ENCODE measurements around the gene ATP6V0D1.
"Not testable (repeated sequence)": the region's sequence is repeated elsewhere in the genome, so short reads cannot be mapped to it uniquely, and the experiment has no call there.

DNA sequence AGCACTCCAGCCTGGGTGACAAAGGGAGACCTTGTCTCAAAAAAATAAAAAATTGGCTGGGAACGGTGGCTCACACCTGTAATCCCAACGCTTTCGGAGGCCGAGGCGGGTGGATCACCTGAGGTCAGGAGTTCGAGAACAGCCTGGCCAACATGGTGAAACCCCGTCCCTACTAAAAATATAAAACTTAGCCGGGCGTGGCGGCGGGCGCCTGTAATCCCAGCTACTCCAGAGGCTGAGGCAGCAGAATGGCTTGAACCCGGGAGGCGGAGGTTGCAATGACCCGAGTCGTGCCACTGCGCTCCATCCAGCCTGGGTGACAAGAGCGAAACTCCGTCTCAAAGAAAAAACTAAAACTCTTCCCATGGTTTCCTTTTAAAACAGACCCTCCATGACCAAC lies 65.5 kb downstream of the ATP6V0D1 start:
- TF ChIP-seq TEAD4 (IDR thresholded peaks at IDR 0.05; ENCODE audit: borderline replicate concordance, insufficient read depth); YY1 (IDR thresholded peaks at IDR 0.05; ENCODE audit: low read depth); EP300 (IDR thresholded peaks at IDR 0.05; ENCODE audit: borderline replicate concordance in 1 of 2, low read depth in 1 of 2, low read length in 1 of 2); EZH2phosphoT487 (IDR thresholded peaks at IDR 0.05; ENCODE audit: borderline replicate concordance, low read depth); RFX5 (IDR thresholded peaks at IDR 0.05; ENCODE audit: low read length): not testable (repeated sequence)
- TF ChIP-seq, protein P1, sequence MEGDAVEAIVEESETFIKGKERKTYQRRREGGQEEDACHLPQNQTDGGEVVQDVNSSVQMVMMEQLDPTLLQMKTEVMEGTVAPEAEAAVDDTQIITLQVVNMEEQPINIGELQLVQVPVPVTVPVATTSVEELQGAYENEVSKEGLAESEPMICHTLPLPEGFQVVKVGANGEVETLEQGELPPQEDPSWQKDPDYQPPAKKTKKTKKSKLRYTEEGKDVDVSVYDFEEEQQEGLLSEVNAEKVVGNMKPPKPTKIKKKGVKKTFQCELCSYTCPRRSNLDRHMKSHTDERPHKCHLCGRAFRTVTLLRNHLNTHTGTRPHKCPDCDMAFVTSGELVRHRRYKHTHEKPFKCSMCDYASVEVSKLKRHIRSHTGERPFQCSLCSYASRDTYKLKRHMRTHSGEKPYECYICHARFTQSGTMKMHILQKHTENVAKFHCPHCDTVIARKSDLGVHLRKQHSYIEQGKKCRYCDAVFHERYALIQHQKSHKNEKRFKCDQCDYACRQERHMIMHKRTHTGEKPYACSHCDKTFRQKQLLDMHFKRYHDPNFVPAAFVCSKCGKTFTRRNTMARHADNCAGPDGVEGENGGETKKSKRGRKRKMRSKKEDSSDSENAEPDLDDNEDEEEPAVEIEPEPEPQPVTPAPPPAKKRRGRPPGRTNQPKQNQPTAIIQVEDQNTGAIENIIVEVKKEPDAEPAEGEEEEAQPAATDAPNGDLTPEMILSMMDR (IDR thresholded peaks at IDR 0.05): not testable (repeated sequence)
- TF ChIP-seq, protein P2, sequence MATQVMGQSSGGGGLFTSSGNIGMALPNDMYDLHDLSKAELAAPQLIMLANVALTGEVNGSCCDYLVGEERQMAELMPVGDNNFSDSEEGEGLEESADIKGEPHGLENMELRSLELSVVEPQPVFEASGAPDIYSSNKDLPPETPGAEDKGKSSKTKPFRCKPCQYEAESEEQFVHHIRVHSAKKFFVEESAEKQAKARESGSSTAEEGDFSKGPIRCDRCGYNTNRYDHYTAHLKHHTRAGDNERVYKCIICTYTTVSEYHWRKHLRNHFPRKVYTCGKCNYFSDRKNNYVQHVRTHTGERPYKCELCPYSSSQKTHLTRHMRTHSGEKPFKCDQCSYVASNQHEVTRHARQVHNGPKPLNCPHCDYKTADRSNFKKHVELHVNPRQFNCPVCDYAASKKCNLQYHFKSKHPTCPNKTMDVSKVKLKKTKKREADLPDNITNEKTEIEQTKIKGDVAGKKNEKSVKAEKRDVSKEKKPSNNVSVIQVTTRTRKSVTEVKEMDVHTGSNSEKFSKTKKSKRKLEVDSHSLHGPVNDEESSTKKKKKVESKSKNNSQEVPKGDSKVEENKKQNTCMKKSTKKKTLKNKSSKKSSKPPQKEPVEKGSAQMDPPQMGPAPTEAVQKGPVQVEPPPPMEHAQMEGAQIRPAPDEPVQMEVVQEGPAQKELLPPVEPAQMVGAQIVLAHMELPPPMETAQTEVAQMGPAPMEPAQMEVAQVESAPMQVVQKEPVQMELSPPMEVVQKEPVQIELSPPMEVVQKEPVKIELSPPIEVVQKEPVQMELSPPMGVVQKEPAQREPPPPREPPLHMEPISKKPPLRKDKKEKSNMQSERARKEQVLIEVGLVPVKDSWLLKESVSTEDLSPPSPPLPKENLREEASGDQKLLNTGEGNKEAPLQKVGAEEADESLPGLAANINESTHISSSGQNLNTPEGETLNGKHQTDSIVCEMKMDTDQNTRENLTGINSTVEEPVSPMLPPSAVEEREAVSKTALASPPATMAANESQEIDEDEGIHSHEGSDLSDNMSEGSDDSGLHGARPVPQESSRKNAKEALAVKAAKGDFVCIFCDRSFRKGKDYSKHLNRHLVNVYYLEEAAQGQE (IDR thresholded peaks at IDR 0.05; ENCODE audit: low read depth, low read length): not testable (repeated sequence)
- TF ChIP-seq, protein P3, sequence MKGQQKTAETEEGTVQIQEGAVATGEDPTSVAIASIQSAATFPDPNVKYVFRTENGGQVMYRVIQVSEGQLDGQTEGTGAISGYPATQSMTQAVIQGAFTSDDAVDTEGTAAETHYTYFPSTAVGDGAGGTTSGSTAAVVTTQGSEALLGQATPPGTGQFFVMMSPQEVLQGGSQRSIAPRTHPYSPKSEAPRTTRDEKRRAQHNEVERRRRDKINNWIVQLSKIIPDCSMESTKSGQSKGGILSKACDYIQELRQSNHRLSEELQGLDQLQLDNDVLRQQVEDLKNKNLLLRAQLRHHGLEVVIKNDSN (IDR thresholded peaks at IDR 0.05; ENCODE audit: borderline replicate concordance, low read depth): not testable (repeated sequence)

Measured in SK-N-SH (cell line).